ENCODE measurements around the gene BICRA.
"Not testable (repeated sequence)": the region's sequence is repeated elsewhere in the genome, so short reads cannot be mapped to it uniquely, and the experiment has no call there.

The BICRA gene

GRCh38 chr19:47631681-47632446, 22.9 kb downstream of the BICRA start:
- DNase-seq = no peak

GRCh38 chr19:47633517-47633916, 24.6 kb downstream of the BICRA start:
- DNase-seq = no peak

- DNase-seq = no peak
Observed at GRCh38 chr19:47633996-47634395, 25.1 kb downstream of the BICRA start.

DNA sequence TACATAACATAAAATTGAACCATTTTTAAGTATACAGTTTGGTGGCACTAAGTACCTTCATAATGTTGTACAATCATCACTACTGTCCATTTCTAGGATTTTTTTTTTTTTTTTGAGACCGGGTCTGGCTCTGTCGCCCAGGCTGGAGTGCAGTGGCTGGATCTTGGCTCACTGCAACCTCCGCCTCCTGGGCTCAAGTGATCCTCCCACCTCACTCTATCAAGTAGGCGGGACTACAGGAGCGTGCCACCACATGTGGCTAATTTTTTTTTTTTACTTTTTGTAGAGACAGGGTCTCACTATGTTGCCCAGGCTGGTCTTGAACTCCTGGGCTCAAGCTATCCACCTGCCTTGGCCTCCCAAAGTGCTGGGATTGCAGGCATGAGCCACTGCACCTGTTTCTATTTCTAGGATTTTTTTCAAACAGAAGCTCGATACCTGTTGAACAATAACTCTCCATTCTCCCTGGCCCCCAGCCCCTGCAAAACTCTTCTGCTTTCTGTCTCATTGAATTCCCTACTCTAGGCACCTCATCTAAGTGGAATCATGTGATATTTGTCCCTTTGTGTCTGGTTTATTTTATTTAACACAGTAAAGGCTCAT, 26.3 kb downstream of the BICRA start:
- not testable (repeated sequence) for DNase-seq

GRCh38 chr19:47637550-47637949, 28.6 kb downstream of the BICRA start:
- no peak for DNase-seq

DNA sequence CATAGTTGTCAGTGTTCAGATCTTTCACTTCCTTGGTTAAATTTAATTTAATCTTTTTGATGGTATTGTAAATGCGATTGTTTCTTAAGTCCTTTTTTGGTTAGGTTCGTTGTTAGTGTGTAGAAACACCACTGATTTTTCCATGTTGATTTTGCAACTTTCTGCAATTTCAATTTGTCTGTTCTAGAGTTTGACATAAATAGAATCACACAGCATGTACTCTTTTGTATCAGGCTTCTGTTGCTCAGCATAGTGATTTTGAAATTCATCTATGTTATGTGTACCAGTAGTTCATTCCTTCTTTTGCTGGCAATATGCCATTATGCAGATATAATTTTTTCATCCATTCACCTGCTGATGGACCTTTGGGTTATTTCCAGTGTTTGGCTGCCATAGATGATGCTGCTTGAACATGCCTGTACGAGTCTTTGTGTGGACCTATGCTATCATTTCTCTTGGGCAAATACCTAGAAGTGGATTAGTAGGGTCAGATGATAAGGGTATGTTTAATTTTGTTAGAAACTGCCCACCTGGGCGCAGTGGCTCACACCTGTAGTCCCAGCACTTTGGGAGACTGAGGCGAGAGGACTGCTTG, 33.1 kb downstream of the BICRA start:
- DNase-seq = no peak

DNA sequence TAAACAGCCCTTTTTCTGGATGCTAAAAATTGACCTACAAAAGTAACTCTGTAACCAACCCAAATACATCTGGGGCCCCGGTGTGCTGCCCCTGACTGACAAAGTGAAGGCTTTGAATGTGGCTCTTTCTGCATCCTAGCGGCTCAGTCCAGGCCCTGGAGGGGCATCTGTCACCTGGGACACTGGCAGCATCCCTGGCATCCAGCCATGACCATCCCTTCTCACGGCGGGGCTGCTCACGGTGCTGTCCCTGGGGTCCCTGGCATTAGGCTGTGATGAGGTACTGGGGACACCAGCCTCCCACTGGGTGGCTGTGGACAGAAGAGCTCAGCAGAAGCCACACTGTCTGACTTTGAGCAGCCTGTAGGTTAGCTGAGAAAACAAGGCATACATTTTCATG, 34.3 kb downstream of the BICRA start:
- DNase-seq = no peak

DNA sequence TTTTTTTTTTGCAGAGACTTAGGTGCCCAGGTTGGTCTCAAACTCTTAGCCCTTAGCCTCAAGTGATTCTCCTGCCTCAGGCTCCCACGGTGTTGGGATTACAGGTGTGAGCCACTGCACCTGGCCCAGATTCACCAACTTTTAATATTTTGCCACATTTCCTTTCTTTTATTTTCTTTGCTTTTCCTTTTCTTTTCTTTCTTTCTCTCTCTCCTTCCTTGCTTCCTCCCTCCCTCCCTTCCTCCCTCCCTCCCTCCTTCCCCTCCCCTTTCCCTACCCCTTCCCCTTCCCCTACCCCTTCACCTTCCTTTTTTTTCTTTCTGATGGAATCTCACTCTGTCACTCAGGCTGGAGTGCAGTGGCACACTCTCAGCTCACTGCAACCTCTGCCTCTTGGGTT, 35.3 kb downstream of the BICRA start:
- DNase-seq = no peak

- peak; percentile 10 for DNase-seq
Observed at GRCh38 chr19:47644743-47645482, 36.0 kb downstream of the BICRA start.

DNA sequence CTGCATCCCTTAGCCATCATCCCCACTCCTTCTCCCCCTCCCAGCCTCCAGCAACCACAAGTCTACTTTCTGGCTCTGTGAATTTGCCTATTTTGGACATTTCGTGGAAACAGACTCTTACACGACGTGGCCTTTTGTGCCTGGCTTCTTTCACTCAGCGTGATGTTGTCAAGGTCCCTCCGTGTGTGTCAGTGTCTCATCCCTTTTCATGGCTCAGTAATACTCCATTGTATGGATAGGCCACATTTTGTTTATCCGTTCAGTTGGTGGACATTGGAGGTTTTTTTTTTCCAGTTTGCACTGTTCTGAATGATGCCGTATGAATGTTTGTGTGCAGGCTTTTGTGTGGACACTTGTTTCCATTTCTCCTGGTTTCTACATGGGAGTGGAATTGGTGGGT, 38.0 kb downstream of the BICRA start:
- no peak for DNase-seq

- no peak for DNase-seq
Observed at GRCh38 chr19:47649588-47649987, 40.7 kb downstream of the BICRA start.

DNA sequence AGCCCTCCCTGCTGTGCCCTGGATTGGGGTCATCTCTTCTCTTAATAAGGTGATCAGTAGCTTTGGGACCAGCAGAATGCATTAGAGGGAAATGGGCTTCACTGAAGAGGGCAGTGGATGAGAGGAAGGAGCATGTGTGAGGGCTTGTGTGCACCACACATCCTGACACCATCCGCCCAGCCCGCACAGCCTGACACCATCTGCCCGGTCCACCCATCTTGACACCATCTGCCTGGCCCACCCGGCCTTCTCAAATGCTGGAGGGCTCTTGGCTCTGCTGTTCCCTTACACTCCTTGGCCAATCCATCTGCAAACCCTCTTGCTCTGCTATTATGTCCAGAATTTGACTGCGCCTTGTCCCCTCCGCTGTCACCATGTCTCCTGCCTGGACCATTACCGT, 41.8 kb downstream of the BICRA start:
- DNase-seq = no peak

DNA sequence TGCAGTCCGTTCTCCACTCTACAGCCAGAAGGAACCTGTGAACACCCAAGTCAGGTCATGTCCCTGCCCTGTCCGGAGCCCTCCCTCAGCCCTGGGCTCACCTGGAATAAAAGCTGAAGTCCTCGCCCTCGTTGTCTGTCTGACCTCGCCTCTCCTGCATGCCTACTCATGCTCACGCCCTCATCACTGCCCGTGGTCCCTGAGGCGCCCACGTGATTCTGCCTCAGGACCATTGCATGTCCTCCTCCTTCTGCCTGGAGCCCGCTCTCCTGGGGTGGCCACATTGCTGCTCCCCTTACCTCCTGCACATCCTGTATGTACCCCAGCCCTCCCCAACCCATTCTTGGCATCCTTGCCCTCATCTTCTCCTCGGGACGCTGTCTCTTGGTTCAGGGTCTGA, 42.2 kb downstream of the BICRA start:
- DNase-seq = no peak

DNA sequence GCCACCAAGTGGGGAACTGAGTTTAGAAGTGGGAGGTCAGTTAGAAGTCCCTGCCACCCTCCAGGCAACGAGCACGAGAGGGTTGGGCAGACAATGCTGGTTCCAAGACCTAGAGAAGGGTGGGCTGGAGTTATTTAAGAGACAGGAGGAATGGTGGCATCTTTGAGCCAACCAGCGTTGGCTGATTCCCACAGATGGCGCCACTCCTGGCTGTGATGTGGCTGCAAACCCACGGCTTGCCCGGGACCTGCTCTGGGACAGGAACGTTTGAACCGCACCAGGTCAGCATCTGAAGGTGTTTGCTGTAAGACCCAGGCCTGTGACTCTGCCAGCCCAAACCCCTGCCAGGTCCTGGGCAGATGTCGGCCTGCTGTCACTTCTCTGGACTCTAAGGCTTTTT, 42.8 kb downstream of the BICRA start:
- DNase-seq = no peak

- DNase-seq = peak; percentile 18
Observed at GRCh38 chr19:47652285-47652684, 43.4 kb downstream of the BICRA start.

- DNase-seq = no peak
Observed at GRCh38 chr19:47653856-47654255, 44.9 kb downstream of the BICRA start.

DNA sequence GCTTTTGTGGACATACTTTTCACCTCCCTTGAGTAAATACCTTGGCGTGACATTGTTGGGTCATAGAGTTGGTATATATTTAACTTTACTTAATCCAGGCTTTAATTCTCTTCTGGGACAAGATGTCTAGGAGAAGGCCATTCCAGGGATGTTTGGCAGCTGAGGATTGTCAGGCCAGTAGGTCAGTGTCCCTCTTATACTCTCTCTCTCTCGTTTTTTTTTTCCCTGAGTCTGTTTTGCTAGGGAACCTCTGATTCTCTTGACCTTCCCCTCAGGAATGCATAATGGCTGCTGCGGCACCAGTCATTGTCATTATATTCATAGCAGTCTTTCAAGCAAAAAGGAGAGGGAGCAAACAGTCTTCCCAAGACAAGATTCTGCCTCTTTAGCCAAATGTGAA, 48.8 kb downstream of the BICRA start:
- DNase-seq = no peak

- DNase-seq = no peak
Observed at GRCh38 chr19:47658431-47659348, 49.8 kb downstream of the BICRA start.

- DNase-seq = no peak
Observed at GRCh38 chr19:47660435-47660832, 51.5 kb downstream of the BICRA start.

DNA sequence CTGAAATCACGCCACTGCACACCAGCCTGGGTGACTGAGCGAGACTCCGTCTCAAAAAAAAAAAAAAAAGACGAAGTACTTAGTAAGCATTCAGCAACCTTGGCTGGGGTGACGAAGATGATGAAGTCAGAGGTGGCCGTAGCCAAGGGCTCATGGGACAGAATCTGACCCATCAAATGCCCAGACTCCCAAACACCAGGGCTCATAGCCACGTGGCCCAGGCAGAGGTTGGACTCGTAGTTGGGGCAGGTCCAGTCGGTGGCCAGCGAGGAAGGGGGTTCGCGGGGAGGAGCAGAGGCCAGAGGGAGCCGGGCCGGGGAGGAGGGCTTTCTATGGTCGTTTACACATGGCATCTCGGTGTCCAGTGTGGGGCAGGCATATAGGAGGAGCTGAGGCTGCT, 52.2 kb downstream of the BICRA start:
- no peak for DNase-seq

- no peak for DNase-seq
Observed at GRCh38 chr19:47661611-47662010, 52.7 kb downstream of the BICRA start.

GRCh38 chr19:47663435-47663910, 54.5 kb downstream of the BICRA start:
- DNase-seq = no peak

All from hematopoietic multipotent progenitor cell treated with erythropoietin and hydrocortisone succinate and interleukin-3 and kit ligand, for 8 days (in vitro differentiated cells).